Lower leg skin (tissue), 4 donors: ENCODE data around the gene SF3B1. TPM values are rescaled to one million over a fixed set of nuclear protein-coding genes. Genes with fewer than 3 reads are reported as not detected.

ENCODE experiments used
- DNase-seq, 2 donors: peaks; one replicate each; pipeline ENCODE4 v3.0.0-alpha.2; 2019; ENCODE audit warnings: low spot score in 2 of 2
- H3K4me3 ChIP-seq: fragments of 200-600 bp; sonication (generic); 2 replicates; pipeline ENCODE4 v1.5.1; 2017; ENCODE audit warnings: mild to moderate bottlenecking, low read depth; ENCODE audit not compliant: poor library complexity, severe bottlenecking
- POLR2A ChIP-seq, 2 donors: fragments of 450-650 bp; IDR thresholded peaks; one replicate each; pipeline ENCODE4 v1.6.1; 2016 to 2017; ENCODE audit warnings: antibody characterized with exemption in 2 of 2, mild to moderate bottlenecking in 1 of 2, moderate library complexity in 1 of 2
- WGBS, 2 donors: methylation state at CpG; one replicate each; pipeline ENCODE4 v1.1.5; 2018; 5-methylcytosine and 5-hydroxymethylcytosine counted together
- intact Hi-C: fragments of 100-400 bp; cut with DNase I; formaldehyde crosslinking; loops from one replicate; pipeline ENCODE4 v1.15.0; 2023; ENCODE audit warnings: low total_unique reads
- total RNA-seq, 4 donors: library from RNA; depleted of rRNA; stranded (reverse); fragments of >200 nt; gene quantifications; one replicate each; pipeline ENCODE4 v1.1.0, GENCODE V29; 2016
- TF ChIP-seq, protein P1 (sequence below), 3 donors: fragments of 450-650 bp; IDR thresholded peaks; one replicate each; pipeline ENCODE4 v1.5.1; 2016; ENCODE audit warnings: antibody characterized with exemption in 3 of 3, mild to moderate bottlenecking in 3 of 3, moderate library complexity in 2 of 3

The SF3B1 gene
- total RNA-seq, 4 donors from 2014 or later, result 160 to 327 (median 242) TPM

DNA sequence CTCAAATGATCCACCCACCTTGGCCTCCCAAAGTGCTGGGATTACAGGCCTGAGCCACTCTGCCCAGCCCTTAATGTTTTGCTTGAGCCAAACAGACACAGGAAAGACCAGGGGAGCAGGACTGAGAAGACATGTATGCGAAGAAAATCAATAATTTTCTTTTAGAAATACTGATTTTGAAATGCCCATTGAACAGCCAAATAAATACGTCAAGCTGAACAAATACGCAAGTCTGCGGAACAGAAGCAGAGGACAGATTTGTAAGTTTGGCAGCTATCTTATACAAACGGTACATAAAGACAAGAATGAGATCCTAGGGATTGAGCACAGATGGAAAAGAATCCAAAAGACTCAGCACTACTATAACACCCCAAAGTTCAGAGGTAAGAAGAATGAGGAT is 20.8 kb downstream of the SF3B1 start:
- no peak for DNase-seq
- WGBS, 2 donors, result 86 to 95% methylated on average over 5 of the region's 5 CpGs
- H3K4me3 ChIP-seq, result no peak overlapping the region
- intact Hi-C loops, result no loop called here
- TF ChIP-seq, protein P1, sequence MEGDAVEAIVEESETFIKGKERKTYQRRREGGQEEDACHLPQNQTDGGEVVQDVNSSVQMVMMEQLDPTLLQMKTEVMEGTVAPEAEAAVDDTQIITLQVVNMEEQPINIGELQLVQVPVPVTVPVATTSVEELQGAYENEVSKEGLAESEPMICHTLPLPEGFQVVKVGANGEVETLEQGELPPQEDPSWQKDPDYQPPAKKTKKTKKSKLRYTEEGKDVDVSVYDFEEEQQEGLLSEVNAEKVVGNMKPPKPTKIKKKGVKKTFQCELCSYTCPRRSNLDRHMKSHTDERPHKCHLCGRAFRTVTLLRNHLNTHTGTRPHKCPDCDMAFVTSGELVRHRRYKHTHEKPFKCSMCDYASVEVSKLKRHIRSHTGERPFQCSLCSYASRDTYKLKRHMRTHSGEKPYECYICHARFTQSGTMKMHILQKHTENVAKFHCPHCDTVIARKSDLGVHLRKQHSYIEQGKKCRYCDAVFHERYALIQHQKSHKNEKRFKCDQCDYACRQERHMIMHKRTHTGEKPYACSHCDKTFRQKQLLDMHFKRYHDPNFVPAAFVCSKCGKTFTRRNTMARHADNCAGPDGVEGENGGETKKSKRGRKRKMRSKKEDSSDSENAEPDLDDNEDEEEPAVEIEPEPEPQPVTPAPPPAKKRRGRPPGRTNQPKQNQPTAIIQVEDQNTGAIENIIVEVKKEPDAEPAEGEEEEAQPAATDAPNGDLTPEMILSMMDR (IDR thresholded peaks at IDR 0.05), result no peak
- TF ChIP-seq POLR2A (IDR thresholded peaks at IDR 0.05), result no peak

DNA sequence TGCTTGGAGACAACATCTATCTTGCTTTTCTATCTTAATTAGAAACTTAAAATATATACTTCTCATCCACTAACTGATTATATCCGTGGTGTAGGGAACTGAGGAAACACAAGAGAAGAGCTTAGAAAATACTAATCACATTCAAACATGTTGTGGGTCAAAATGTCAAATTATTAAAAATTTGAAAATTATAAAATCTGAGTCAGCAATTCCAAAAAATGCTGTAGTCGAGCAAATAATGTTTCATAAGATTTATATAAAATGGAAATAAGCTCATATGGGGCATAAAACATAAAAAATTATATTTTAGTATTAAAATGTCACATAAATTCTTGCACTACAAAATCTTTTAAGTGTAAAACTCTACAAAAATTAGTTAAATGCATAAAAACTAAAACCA is 29.2 kb downstream of the SF3B1 start:
- WGBS, 2 donors, result 81 to 85% methylated on average over 2 of the region's 2 CpGs
- no peak overlapping the region for H3K4me3 ChIP-seq
- intact Hi-C loops, result no loop called here
- TF ChIP-seq POLR2A (IDR thresholded peaks at IDR 0.05), result no peak
- TF ChIP-seq, protein P1 (IDR thresholded peaks at IDR 0.05), result no peak
- DNase-seq, result no peak

GRCh38 chr2:197399887-197400540 is 34.8 kb downstream of the SF3B1 start:
- no peak overlapping the region for H3K4me3 ChIP-seq
- intact Hi-C loops, result no loop called here
- no peak for DNase-seq
- 78 to 82% methylated on average over 6 of the region's 6 CpGs for WGBS, 2 donors
- TF ChIP-seq POLR2A (IDR thresholded peaks at IDR 0.05), result no peak
- TF ChIP-seq, protein P1 (IDR thresholded peaks at IDR 0.05), result no peak

DNA sequence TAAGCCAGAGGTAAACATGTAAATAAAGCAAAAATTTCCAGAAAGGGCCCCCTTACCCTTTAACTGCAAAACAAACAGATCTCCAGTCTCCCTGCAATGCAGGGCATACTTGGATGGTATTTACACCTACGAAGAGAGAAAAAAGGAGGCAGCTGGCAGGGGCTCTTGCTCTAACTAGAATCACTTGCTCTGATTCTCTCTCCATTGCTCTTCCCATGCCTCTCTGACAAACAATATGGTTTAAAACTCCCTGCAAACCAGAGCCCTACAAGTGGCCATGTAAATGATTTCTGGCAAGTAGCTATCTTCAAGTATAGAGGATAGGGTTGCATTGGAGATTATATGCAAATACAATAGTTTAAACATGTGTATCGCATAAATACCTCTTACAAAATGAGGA is 35.9 kb downstream of the SF3B1 start:
- intact Hi-C loops, result no loop called here
- no peak overlapping the region for H3K4me3 ChIP-seq
- no peak for DNase-seq
- 90 to 95% methylated on average over 2 of the region's 2 CpGs for WGBS, 2 donors
- TF ChIP-seq, protein P1 (IDR thresholded peaks at IDR 0.05), result no peak
- TF ChIP-seq POLR2A (IDR thresholded peaks at IDR 0.05), result no peak

DNA sequence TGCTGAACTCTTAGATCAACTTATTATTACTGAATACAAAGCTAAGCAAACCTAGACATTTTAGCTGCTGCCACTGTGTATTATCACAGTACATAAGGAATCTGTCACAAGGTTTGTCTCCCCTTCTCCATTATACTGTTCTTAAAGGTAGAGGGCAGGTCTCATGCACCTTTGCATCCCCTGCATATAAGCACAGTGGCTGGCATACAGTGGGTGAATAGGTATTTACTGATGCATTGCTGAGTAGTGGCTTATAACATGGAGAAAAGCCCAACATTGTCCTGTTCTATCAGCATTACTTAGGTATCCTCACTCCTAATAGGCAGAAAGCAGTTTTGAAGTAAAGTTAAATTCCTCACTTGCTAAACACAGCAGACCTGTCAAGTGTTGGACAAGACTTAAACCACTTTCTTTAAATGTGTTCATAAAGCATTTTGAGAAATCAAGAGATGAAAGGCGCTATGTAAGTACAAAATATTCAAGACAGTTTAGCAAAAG is 43.6 kb downstream of the SF3B1 start:
- H3K4me3 ChIP-seq, result no peak overlapping the region
- 94 to 96% methylated on average over 1 of the region's 1 CpG for WGBS, 2 donors
- intact Hi-C loops, result no loop called here
- TF ChIP-seq POLR2A (IDR thresholded peaks at IDR 0.05), result no peak
- TF ChIP-seq, protein P1 (IDR thresholded peaks at IDR 0.05), result no peak
- DNase-seq, result no peak
